OCI-M2 (cell line): Measurements from ENCODE around the gene GSE1.

ENCODE experiments used
- DNase-seq: peaks from one replicate; lab custom pipeline; 2025; ENCODE audit not compliant: unreplicated experiment; lab: John Stamatoyannopoulos, UW

The GSE1 gene

GRCh38 chr16:85658504-85659326 lies 45.6 kb downstream of the GSE1 start:
- DNase-seq = no peak

GRCh38 chr16:85659336-85659735 lies 46.2 kb downstream of the GSE1 start:
- no peak for DNase-seq

DNA sequence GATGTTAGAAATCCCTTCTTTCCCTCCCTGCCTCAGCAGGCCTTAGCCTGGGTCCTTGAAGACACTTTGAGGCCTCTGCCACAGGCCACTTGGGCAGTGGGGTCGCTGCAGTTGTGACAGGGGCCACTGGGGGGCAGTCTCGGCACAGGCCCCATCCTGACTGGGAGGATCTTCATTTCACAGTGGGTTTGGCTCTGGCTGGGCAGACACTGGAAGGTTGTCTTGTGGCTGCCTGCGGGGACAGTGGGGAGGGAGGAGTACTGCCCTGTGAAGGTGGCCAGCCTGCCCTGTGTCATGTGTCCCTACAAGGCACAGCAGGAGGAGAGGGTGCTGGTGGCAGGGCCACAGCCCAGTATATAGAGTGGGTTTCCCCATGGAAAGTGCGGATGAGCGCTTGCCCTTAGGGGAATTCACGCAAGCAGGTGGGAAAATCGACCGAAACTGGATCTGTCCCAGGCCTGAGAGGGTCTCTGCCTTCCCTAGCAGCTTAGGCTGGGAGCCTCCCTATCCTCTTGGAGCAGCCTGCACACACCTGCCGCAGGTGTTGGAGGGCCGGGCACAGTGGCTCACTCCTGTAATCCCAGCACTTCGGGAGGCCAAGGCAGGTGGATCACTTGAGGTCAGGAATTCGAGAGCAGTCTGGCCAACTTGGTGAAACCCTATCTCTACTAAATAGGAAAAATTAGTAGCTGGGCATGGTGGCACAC lies 46.8 kb downstream of the GSE1 start:
- no peak for DNase-seq

GRCh38 chr16:85660843-85661739 lies 48.0 kb downstream of the GSE1 start:
- DNase-seq = no peak

DNA sequence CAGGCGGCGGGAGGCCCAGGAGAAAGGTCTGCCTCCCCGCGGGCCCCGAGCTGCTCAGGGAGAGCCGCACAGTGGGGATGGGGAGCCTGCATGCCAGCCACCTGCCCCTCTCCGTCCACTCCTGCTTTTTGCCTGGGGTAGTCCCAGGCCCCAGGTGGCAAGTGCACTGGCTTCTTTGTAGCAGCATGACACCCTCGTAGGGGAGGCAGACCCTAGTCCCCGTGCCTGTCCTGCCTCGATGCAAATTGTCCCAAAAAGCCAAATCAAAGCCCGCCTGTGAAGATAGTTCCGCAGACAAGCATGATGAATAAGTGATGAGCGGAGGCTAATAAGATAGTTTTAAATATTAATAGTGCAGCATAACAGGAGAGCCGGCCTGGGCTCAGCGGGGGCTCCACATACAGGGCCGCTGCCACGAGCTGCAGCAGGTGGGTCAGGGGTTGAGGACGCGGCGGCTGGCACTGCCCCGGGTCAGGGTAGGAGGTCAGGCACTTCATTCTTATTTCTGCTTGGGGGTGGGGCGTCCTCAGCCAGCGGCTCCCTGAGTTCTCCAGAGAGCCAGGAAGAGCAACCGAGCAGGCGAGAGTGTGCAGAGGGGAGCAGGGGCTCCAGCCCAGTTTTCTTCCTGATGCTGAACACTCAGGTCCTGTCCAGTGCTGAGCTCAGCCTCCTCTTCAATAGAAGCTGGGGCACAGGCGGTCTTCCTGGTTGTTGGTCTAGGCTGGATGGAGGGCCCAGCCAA lies 48.8 kb downstream of the GSE1 start:
- DNase-seq = no peak

DNA sequence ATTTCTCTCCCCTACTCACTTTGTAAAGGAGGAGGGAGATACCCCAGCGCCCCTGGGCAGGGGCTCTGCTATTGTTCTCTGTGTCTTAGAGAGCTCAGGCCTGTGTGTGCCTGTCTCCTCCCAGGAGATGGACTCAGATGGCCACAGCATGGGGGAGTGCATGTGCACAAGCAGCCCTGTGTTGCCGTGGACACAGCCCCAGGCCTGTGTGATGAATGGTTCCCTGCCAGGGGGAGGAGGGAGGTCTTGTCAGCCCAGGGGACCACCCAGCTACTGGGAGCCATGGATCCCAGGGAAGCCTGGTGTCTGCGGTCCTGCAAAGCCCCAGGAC lies 49.3 kb downstream of the GSE1 start:
- no peak for DNase-seq

- no peak for DNase-seq
These were observed 50.1 kb downstream of the GSE1 start for GRCh38 chr16:85662976-85663830.

GRCh38 chr16:85663891-85664321 lies 50.8 kb downstream of the GSE1 start:
- no peak for DNase-seq

GRCh38 chr16:85664580-85665372 lies 51.7 kb downstream of the GSE1 start:
- DNase-seq = no peak

DNA sequence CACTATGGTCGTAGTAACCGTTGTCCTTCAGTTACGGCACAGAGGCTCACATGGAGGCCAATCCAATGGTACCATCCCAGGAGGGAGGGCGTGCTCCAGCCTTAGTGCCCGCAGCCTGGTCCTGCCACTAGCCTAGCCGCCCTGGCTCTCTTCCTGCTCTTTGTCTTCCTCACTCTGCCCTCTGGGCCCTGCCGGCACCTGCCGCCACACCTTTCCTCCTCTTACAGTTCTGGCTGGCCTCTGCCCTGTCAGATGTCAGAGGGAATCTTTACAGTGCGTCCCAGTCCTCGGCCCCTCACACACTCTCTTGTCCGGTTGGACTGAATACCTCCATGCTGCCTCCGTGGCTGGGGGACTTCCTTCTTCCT lies 52.2 kb downstream of the GSE1 start:
- no peak for DNase-seq

DNA sequence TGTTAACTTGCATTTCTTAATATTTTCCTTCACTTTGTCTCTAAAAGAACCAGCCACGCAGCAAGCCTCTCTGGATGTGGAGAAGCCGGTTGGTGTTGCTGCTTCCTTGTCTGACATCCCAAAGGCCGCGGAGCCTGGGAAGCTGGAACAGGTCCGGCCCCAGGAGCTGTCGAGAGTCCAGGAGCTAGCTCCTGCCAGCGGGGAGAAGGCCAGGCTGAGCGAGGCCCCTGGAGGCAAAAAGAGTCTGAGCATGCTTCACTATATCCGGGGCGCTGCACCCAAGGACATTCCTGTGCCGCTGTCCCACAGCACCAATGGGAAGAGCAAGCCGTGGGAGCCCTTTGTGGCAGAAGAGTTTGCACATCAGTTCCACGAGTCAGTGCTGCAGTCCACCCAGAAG lies 52.8 kb downstream of the GSE1 start:
- DNase-seq = no peak

DNA sequence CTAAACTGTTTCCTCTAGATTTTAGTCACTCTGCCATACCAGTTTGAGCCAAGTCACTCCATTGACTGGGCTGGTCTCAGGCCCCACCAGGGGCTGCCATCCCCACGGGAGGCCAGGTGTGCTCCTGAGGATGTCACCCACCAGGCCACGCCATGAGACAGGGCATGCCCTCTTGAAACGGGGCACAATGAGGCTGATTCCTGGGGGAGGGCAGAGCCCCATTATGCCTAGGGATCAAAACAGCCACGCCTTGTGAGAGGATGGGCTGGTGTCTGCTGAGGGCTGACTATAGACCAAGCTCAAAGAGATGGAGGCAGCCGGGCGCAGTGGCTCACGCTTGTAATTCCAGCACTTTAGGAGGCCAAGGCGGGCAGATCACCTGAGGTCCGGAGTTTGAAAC lies 54.1 kb downstream of the GSE1 start:
- no peak for DNase-seq

DNA sequence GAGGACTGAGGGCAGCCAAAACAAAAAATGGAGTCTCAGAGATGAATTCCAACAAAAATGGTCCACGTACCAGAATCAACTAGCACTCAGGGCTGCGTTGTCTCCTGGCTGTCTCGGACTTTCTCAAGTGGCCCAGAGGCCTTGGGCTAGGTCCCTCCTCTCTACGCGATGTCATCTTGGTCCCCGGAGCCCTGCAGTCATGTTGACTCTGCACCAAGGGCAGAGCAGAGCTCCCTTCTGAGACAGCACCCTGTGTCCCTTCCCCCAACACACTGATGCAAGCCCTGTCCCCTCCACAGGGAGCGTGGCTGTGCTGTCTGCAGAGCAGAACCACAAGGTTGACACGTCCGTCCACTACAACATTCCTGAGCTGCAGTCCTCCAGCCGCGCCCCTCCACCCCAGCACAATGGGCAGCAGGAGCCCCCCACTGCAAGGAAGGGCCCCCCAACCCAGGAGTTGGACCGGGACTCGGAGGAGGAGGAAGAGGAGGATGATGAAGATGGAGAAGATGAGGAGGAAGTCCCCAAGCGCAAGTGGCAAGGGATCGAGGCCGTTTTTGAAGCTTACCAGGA lies 54.8 kb downstream of the GSE1 start:
- DNase-seq = no peak

DNA sequence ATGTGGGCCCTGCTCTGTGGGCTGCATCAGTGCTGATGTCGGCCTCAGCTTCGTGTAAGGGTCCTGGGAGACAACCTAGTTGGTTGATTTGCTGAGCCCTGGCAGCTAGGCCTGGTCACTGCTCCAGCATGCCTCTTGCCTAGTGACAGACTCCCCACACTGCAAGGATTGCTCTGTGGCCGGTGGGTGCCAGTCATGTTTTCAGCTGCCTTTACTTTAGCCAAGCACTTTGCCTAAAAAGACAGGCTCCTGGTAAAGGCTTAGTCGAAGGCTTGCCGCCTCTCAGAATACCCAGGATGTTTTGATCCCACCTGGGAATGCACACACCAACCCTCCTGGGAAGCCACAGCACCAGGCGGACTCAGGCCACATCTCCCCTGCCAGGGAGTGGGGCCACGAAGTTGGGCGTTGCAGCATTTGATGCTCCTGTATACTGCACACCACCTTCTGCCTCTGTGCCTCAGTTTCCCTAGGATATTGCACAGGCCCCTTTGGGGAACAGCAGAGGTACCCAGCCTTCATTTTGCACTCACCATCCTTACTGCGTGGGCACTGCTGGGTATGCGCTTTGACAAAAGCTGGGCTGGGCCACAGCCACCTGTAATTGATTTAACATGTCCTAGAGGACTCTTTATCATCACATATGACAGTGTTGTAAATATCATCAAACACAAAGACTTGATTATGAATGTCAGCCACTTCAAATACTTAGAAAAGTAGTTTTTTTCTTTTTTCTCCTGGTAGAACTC lies 55.7 kb downstream of the GSE1 start:
- DNase-seq = no peak

DNA sequence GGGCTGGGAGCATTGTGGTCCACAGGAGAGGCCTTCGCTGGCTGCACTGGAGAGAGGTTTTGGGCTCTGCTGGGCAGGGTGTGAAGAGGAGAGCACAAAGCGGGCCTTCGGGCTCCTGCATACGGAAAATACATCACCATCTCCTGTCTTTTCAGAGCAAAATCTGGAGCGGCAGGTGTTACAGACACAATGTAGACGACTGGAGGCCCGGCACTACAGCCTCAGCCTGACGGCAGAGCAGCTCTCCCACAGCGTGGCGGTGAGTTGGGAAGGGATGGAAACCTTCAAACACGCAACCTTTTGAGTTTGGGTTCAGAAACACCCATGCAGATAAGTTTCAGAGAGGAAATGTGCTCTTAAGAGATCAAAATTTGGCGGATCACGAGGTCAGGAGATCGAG lies 57.7 kb downstream of the GSE1 start:
- no peak for DNase-seq

GRCh38 chr16:85673529-85674417 lies 60.7 kb downstream of the GSE1 start:
- no peak for DNase-seq

GRCh38 chr16:85674418-85674755 lies 61.3 kb downstream of the GSE1 start:
- DNase-seq = no peak
